Measurements from ENCODE around the gene DSC2.
"Not testable (repeated sequence)": the region's sequence is repeated elsewhere in the genome, so short reads cannot be mapped to it uniquely, and the experiment has no call there.

DSC2 gene

DNA sequence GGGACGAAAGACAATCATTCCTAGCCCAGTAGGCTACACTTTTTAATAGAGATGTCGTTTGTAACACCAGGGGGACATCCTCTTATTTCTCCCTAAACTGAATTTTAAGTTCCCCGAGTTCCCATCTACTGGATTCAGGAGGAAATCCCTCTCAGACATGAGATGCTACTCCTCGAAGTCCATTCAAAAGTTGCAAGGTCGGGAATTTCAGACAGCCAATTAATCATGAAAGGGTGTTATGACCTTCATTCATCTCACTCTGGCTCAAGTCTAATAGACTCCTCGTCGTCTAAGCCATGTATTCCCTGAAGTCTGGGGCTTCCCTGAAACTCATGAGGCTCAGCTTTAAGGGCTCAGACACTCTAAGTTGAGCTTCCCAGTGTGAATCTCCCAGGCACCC, 58.5 kb downstream of the DSC2 start:
- no peak for DNase-seq (ENCODE audit: low read depth in 1 of 2, low spot score in 1 of 2)

DNA sequence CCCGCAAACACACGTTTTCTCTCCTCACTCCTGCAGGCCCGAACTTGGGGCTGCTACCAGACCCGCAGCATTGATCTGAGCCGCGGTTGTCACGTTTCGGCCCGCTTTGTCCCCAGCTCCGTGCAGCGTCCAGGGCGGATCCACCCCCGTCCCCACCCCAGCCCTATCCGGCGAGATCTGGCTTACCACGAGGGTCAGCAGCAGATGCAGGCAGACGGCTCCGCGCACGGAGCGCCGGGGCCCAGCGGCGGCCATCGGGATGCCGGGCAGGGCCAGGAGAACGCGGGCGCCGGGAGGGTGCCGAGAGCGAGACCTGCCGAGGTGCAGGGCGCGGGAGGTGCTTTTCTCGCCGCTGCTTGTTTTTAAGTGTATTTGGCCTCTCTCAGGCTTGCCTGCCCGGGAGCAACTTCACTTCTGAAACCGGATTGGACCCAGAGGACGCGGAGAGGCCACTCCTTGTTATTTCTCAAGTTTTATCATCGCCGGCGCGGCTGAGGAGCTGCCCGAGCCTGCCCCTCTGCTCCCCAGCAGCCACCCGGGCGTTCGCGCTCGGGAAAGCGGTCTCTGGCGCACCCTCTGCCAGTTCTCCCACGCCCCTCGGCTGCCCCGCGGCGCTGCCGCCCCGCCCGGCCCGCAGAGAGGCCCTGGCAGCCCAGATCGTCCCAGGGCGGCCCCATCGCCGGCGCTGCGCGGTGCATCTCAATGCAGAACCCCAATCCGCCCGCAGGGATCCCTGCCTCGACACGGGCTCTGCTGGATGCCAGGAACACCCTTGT, 59.6 kb downstream of the DSC2 start, which contains the start of gene DSC3:
TSS of gene DSC3 (minus strand) at position 337 of the 776 bp plus-strand sequence. CDS start at position 255, 82 bp downstream.
- DNase-seq (ENCODE audit: low read depth in 1 of 2, low spot score in 1 of 2), result no peak

DNA sequence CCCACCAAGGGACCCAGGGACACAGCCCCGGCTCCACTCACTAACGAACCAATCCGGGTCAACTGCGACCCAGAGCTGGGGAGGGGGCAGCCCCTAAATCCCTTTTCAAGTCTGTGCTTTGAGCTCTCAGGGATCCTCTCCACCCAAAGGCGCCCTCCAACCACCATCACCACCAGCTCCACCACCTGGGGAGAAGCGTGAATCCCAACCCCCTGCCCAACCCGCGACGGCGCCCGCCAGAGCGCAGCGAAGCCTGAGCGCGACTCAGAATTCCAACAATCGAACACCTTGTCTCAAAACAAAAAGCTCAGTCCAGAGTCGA, 60.2 kb downstream of the DSC2 start:
- no peak for DNase-seq (ENCODE audit: low read depth in 1 of 2, low spot score in 1 of 2)

DNA sequence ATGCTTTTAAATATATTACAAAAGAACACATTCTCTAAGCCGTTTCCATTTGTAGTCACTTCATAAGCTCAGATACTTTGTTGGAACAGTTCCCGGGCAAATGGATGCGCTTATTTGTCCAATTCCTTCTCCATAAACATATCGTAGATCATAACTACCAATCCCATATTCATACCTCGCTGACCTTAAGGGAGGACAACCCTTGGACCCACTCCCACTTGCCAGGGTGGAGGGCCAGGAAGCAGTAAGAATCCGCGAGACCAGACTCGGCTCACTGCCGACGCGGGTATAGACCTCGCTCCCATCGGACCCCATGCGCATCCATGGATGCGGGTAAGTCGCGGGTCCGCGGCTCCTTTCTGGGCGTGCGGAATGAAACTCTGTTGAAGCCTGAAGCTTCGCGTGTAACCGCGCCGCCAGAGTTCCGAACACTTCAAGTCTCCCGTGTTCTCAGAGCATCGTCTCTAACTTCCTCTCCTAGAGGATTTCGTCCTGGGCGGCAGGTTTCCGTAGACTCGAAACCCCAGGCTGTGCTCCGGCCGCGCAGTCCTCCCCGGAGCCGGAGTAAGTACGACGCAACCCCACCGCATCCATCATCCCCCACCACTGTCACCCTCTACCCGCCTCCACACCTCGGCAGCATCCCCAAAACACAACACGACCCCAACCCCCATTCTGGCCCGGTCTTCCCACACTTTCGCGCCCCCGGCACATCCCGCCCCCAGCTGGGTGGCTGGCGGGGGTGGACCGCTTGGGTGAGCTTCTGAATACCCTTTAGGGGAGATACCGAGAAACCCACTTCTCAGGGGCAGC, 60.7 kb downstream of the DSC2 start:
- DNase-seq (ENCODE audit: low read depth in 1 of 2, low spot score in 1 of 2), result no peak

DNA sequence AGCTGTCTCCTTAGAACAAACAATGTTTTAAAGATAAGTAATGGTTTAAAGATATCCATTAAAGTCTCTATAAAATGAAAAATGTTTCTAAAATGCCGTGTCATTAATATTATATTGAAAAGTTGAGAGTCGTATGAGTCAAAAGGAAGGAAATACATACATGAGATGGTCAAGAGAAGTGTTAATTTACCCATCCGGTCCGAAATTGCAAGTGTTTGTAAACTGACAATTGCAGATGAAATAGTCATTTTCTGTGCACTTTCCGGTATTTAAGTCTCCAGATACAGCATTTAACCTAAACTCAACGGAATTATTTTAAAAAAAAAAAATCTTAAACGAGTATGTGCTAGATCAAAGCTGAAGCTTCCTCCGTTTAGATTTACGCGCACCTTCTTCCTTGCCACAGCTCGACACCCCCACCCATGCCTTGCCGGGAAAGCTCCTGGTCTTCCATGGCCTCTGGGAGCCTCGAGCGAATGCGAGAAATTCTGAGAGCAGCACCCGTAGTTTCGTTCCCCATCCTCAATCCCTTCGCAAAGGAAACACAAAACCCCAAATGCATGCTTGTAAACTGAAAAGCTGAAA, 61.4 kb downstream of the DSC2 start:
- DNase-seq (ENCODE audit: low read depth in 1 of 2, low spot score in 1 of 2), result no peak

DNA sequence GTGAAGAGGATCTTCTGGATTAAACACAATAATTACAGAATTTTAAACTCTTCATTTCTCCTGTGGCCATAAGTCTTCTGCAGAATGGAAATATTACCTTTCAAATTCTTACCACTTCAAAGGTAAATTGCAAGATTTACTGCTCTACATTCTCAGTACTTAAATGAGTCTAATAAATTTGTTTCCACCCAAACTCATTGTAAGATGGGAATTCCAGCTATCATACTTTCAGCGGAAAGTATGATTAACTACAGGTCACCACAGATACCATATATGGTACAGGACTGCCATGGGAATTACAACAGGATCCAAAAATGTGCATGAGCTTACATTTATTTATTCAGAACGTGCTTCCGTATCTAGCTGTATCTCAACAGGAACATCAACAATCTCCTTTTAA, 62.8 kb downstream of the DSC2 start:
- no peak for DNase-seq (ENCODE audit: low read depth in 1 of 2, low spot score in 1 of 2)

DNA sequence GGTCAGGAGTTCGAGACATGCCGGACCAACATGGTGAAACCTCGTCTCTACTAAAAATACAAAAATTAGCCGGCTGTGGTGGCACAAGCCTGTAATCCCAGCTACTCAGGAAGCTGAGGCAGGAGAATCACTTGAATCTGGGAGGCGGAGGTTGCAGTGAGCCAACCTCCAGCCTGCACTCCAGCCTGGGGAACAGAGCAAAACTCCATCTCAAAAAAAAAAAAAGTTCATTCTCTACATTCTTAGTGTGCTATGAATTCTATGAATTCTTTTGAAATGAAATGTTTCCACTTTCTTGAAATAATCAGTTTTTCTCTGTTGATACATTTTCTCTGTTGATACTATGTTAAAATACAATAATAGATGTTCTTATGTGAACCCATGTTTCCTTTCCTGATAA, 64.5 kb downstream of the DSC2 start:
- not testable (repeated sequence) for DNase-seq (ENCODE audit: low read depth in 1 of 2, low spot score in 1 of 2)

DNA sequence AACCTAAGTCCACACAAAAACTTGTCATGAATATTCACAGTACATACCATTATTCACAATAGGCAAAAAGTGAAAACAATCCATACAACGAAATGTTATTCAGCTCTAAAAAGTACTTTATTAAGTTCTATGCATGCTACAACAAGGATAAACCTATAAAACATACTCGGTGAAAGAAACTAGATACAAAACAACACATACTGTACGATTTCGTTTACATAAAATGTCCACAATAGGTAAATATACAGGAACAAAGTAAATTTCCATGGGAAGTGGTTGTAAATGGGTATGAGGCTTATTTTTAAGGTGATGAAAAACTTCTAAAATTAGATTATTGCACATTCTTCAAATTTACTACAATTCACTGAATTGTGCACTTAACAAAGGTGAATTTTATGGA, 67.7 kb downstream of the DSC2 start:
- no peak for DNase-seq (ENCODE audit: low read depth in 1 of 2, low spot score in 1 of 2)

DNA sequence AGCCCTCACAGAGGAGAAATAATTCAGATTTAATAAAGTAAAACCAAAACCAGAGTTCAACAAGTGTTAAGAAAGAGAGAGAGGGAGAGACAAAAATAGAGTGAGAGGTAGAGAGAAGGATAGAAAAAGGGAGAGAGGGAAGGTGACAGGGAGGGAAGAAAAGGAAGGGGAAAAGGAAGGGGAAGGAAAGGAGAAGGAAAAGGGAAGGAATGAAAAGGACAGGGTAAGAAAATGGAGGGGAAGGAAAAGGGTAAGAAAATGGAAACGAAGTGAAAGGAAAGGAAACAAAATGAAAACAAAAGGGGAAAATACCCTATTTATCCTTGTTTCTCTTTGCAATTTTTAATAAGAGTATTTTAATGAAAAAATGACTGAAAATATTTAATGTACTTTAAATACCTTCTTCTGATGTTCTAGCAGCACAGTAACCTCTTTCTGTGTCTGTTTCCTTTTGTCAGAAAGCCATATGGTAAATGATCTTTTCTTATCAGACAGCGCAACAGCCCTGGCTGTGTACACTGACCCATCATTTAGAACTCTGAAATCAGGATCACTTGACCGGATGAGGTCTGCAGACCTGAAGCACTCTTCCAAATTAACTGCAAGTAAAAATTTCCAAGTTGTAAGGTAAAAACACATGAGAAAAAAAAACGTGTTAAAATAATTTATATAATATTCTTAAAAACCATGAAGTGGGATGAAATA, 71.5 kb downstream of the DSC2 start:
- no peak for DNase-seq (ENCODE audit: low read depth in 1 of 2, low spot score in 1 of 2)

DNA sequence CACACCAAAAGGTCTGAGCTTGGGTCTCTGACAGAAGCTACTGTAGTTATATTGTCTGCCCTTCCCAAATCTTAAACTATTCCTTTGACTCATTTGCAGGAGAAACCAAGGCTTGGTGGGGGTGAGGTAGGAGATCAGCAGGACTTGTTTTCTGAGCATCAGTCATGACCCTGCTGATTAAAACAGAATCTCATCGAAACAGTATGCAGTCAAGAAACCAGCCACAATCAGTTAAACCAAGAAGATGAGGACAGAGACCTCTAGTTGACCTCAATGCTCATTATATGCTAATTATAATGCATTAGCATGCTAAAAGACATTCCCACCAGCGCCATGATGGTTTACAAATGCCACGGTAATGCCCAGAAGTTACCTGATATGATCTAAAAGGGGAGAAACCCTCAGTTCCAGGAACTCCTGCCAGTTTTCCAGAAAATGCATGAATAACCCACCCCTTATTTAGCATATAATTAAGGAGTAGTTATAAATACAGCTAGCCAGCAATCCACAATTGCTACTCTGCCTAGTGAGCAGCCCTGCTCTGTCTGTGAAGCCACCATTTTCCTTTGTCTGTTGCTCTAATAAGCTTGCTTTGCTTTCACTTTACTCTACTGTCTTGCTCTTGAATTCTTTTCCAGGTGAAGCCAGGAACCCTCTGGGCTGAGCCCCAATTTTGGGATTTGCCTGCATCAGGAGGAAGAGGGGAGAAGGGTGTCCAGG, 86.3 kb downstream of the DSC2 start:
- DNase-seq (ENCODE audit: low read depth in 1 of 2, low spot score in 1 of 2), result no peak

DNA sequence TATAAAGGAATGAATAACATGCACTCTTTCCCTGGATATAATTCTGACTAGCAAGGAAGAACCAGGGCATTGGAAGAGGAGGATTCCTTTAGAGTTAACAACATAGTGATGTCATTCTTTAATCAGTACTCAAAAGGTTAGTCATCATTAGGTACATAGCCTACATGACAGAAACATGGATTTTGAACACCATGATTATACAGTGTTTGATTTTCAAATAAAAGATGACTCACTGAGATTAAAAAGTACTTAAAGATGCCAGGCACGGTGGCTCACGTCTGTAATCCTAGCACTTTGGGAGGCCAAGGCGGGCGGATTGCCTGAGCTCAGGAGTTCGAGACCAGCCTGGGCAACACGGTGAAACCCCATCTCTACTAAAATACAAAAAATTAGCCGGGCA, 90.8 kb downstream of the DSC2 start:
- not testable (repeated sequence) for DNase-seq (ENCODE audit: low read depth in 1 of 2, low spot score in 1 of 2)

DNA sequence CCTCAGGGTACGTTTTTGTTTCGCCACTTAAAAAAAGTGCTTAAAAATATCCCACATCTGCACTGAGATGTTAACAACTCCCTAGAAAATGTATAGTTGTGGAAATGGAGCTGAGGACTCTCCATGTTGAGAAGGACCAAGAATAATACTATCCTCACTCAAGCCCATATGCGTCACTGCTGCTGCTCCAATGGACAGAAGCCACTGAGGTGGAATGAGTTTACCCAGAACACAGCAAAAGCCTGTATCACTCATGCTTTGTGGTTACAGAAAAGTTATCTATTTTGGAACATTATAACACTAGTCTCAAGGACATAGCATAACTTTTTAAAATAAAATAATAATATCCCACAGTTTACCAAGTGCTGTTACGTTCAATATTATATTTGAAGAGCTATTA, 91.6 kb downstream of the DSC2 start:
- no peak for DNase-seq (ENCODE audit: low read depth in 1 of 2, low spot score in 1 of 2)

All from stimulated activated CD4-positive, alpha-beta T cell treated with anti-CD3 and anti-CD28 coated beads, Interleukin-15, amount 100 ng/mL, for 1 hour (primary cell).